Stimulated activated CD4-positive, alpha-beta T cell treated with anti-CD3 and anti-CD28 coated beads, Interleukin-12 subunit alpha, Interleukin-12 subunit beta, amount 100 ng/mL, for 4 hours (primary cell): ENCODE results near the gene KCTD16.

ENCODE experiments used
- DNase-seq: peaks from one replicate; pipeline ENCODE4 v3.0.0-alpha.2; 2020

KCTD16 gene

DNA sequence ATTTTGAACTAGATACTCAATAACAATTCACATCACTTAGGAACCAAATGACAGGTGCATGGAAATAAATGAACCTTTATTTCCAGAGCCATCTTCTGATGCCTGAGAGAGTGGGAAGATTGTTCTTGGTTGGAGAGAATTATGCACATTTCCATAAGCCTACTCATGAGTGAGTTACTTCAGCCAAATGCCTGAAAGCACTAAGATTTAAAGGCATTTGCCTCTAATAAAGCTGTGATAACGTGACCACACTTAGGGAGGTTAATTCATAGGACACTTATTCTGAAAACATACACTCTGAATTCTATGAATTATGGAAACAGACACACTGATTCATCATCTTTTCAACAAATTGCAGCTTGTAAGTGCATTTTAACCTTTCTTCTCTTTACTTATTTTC, 40.0 kb downstream of the KCTD16 start:
- DNase-seq = no peak

GRCh38 chr5:144219869-144220268, 49.2 kb downstream of the KCTD16 start:
- no peak for DNase-seq

DNA sequence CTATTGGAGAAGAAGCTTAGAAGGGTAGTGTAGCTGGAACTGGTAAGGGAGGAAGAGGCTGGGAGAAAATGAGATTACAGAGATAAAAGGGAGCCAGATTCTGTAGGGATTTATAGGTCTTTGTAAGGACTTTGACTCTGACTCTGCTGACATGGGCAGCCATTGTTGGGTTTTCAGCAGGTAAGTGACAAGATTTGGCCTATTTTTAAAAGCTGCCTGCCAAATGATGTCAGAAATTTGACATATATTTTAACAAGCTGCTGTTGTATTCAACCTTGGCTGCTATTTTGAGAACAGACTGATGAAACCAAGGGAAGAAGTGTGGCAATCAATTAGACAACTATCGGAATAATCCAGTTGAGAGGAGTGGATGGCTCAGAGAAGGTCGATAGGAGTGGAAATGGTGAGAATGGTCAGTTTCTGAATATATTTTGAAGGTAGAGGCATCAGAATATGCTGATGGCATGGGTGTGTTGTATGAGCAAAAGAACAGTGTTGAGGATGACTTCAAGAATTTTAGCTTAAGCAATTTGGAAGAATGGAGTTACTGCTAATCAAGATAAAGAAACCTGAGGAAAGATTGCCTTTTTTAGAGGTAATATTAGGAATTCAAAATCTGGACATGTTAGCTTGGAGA, 56.8 kb downstream of the KCTD16 start:
- DNase-seq = no peak

DNA sequence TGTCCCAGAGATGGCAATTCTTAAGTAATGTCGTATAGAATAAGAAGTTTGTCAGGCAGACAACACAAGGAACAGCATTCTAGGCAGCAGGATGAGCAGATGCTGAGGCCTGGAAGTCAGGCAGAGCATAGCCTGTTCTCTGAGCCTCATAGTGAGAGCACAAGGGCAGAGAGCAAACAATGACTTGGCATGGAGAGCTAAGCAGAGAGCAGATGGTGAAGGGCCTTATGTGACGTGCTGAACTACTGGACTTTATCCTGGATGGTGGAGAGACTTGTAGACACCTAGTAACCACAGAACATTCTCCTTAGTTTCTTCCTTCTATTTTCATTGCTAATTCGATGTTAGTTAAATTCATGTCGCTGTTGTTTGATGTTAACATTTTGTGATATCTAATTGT, 60.1 kb downstream of the KCTD16 start:
- no peak for DNase-seq

DNA sequence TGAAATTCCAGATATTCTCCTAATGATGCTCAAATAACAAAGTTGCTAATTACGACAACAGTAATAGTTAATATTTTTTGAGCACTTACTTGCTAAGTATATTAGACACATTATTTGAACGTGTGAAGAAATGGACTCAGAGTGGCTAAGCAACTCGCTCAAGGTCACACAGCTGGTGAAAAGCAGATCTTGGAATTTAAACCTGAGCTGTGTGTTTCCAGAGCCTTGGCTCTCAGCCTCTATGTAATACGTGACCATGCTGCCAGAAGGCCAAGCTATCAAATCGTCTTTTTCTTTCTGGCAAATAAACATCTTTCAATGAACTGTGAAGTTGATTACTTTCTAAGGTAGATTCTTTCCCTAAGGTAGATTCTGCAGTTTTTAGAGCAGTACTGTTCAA, 61.6 kb downstream of the KCTD16 start:
- DNase-seq = no peak

DNA sequence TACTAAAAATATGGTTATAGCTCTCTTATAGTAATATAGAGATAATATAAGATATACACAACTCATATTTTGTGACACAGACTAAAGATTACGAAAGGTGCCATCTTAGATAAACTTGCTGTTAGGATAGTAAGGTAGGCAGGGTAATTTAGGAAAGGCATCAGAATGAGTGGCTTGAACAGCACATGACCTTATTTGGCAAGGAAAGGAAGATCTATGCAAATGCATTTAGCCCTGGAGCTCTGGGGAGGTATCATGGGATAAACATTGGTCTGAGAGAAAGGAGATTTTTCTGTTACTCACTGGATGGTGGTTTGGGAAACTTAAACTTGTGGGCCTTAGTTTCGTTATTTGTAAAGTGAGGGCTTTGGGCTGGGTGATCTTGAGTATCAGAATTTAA, 65.8 kb downstream of the KCTD16 start:
- no peak for DNase-seq

DNA sequence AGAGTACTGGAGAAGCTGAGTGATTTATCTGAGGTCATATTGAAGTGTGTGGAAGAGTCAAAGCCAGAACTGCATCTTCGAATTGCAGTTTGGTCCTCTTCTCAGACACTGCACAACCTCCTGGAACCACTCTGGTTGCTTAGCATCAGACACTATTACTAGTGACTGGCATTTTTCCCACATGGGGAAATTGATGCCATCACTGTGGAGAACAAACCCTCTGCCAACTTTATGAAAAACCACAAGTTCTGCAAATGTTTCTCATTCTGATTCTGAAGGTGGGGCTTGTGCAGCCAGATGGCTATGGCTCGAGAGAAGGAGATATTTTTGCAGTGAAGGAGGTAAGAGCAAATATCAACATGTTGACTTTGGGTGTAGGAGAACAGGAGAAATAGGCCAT, 67.2 kb downstream of the KCTD16 start:
- DNase-seq = no peak

DNA sequence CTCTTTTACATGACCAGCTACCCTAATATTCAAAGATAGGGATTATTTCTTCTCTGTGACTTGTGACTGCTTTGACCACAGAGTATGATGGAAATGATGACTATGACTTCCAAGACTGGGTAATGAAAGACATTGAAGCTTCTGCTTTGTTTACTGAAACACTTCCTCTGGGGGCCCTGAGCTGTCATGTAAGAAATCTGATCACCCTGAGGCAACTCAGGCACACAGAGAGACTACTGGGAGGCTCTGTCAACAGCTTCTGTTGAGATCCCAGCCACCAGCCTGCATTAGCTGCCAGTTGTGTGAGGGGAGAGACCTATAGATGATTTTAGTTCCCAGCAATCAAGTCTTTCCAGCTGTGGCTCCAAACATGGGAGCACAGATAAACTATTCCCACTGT, 76.5 kb downstream of the KCTD16 start:
- no peak for DNase-seq

GRCh38 chr5:144248015-144248414, 77.3 kb downstream of the KCTD16 start:
- DNase-seq = no peak

- DNase-seq = no peak
Measured at GRCh38 chr5:144249755-144250464, 79.2 kb downstream of the KCTD16 start.

GRCh38 chr5:144254552-144254951, 83.9 kb downstream of the KCTD16 start:
- no peak for DNase-seq

- no peak for DNase-seq
Measured at GRCh38 chr5:144260121-144260520, 89.4 kb downstream of the KCTD16 start.

DNA sequence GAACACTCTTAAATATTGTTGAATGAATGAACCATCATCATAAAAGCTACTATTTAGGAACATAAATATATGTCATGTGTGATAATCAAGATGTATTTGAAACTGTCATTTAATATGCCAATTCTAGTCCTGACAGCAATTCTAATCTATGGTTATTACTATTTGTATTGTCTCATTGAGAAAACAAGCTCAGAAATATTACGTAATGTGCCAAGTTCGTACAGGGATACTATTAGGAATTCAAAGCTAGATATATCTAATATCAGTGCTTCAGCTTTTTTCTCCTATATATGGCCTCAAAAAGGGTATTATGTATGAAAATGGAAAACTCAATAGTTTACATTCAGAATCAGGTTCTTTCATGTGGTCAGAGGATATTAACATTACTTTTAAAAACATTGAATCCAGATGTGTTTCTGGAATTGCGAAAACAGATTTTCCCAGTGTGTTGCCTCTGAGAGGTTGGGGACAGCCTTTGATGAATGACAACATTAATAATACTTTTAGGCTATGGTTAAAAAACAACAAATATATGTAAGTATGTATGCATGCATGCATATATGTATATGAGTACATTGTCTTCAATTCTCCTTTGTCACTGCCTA, 95.1 kb downstream of the KCTD16 start:
- no peak for DNase-seq

DNA sequence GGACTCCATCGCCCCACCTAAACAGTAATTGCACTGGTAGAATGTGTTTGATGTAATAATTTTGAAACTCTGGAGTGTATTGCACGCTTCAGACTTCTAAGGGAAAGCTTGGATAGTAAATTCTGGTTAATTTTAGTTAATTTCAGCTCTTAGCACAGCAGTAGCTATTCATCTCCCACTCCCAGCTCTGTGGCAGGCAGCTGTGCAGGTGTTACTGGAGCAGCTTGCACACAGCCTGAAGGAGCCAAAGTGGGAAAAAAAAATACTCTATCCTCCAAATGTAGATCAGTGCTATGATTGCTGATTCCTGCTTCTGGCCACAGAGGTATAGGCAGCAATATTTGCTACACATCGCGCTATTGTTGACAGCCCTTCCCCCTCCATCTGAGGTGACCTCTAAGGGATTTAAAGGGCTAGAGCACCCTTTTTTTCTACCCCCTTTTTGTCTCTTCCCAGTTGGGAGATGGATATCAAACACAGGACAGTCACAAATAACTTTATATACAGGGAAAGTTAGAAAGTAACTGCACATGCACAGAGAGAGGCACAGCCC, 97.4 kb downstream of the KCTD16 start:
- DNase-seq = no peak

GRCh38 chr5:144273232-144274027, 102.8 kb downstream of the KCTD16 start:
- DNase-seq = no peak

DNA sequence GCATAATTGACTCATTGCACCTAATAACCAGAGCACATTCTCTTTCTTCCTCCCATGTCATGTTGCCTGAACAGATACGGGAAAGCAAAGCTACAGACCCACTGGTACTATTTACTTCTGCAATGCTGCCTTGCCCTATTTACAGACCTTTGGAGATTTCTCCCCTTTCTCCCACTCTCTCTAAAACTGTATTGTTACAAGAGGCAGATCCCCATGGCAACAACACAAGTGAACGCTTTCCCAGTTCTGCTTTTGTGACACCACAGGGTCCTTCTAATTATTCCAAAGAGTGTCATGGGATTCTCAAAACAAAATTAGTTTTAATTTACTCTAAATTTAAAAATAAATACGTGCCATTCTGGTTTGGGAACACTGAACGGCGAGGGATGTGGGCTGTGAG, 104.7 kb downstream of the KCTD16 start:
- no peak for DNase-seq

GRCh38 chr5:144276034-144276822, 105.6 kb downstream of the KCTD16 start:
- no peak for DNase-seq

DNA sequence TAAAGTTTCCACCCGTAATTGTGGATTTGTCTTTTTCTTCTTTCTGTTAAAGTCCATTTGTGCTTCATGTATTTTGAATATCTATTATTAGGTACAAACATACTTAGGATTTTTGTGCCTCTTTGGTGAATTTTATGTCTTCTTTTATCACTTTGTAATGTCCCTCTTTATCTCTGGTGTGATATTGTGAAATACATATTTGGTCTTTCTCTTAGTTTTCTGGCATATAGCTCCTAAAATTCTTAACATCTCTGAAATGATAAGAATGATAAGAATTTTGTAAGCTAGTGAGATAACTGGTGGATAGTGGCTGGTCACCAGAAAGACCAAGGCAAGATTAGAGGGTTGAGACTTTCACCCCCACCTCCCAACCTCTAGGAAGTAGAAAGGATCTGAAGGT, 111.1 kb downstream of the KCTD16 start:
- DNase-seq = no peak

DNA sequence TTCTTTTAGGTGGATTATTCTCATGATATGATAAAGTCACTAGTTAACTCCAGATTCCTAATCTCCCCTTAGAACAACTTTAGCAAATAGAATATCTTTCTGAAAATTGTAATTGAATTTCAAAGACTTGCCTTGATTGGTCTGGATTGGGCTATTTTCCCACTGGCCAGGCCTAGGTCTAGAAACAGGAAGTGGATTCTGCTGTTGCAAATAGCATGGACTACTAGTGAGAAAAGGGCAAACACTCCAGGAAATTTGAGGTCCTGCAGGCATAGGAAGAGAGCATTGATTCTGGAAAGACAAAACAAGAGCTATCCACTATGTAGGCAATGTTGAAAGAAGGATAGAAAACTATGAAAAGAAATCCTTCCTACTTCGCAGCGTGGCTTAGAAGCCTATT, 113.4 kb downstream of the KCTD16 start:
- DNase-seq = no peak

- no peak for DNase-seq
Measured at GRCh38 chr5:144284931-144285502, 114.3 kb downstream of the KCTD16 start.

DNA sequence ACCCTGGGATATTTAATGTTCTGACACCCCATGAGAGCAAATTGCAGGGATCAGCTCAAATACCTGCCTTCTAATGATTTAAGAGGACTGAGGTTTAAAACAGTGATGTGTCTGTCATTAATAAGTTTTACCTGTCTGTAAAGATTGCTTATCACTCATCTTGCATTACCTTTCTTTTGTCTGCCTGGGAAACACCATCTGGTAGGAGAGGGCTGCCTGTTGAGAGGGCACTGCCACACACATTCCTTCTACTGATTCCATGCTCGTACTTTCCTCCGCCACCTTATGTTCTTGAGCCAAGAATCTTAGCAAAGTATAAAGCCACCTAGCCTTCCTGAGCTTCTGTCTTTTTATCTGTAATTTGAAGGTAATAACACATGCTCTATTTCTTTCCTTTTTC, 118.6 kb downstream of the KCTD16 start:
- no peak for DNase-seq

- no peak for DNase-seq
Measured at GRCh38 chr5:144292029-144292428, 121.4 kb downstream of the KCTD16 start.
